GM12874 (cell line): ENCODE measurements around the gene FBXO10.

Experiments
- CTCF ChIP-seq: IDR thresholded peaks from 2 replicates; pipeline ENCODE4 v1.5.1; 2011; ENCODE audit warnings: low read depth, mild to moderate bottlenecking, control low read depth, low read length, moderate library complexity; ENCODE audit not compliant: insufficient read depth

Gene FBXO10

GRCh38 chr9:37521111-37521510 lies 55.1 kb downstream of the FBXO10 start:
- TF ChIP-seq CTCF: no peak

- TF ChIP-seq CTCF: no peak
Measured at GRCh38 chr9:37520641-37521040, 55.5 kb downstream of the FBXO10 start.

GRCh38 chr9:37517923-37518322 lies 58.3 kb downstream of the FBXO10 start:
- TF ChIP-seq CTCF: no peak

DNA sequence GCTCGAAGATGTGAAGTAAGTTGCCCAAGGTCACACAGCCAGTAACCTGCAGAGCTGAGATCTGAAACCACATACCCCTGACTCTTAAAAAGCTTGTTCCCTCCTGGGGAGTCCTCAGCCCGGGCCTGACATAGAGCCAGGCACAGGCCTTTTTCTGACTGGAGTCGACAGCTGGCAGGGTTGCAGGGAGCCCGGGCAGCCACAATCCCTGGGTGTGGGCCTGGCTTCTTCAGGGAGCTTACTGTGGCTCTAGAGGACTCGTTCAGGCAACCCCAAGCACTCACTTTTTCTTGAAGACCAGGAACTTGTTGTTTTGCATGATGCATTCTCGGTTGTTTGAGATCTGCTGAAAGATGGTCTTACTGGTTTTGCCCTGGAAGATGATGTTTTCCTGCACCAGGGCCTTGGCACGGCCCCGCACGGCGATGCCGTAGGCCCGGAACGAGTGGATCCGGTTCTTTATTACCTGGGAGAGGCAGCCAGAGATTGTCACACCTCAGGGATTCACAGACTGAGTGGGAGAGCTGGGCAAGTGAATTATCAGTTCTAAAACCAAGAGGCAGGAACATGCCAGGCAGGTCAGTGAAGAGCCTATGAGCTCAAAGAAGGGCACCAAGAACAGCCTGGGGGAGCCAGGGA lies 60.4 kb downstream of the FBXO10 start:
- TF ChIP-seq CTCF: no peak

- TF ChIP-seq CTCF: no peak
Measured at GRCh38 chr9:37514999-37515398, 61.2 kb downstream of the FBXO10 start.

DNA sequence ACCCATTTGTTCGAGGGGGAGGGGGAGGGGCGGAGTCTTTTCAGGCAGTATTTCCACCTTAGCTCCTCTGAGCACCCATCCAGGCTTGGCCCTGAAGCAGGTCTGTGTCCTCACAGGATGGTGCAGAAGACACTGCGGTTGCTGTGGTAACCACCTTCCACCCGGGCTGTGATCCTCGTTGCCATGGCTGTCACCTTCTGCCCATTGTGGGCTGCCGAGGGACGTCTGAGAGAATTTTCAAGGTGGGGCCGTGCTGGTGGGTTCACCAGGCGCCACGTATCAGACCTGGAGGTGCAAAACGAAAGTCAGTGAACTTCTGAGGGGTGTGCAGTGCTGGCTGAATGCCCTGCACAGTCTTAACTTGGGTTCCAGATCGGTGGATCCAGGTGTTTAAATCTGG lies 63.7 kb downstream of the FBXO10 start:
- TF ChIP-seq CTCF: no peak

- peak; percentile 43; the same call in 1 of the 2 replicates for TF ChIP-seq CTCF
Measured at GRCh38 chr9:37511016-37512010, 64.9 kb downstream of the FBXO10 start.
